Measurements from ENCODE around the gene GPS1.
A peak's percentile ranks its signal among the peaks of the same experiment; 100 is the strongest.

Gene GPS1

GRCh38 chr17:82020572-82021106, 31.1 kb upstream of the GPS1 start:
- peak overlapping the region; percentile 89 for H3K4me2 ChIP-seq (ENCODE audit: low read depth, low read length, poor library complexity, severe bottlenecking)
- no peaks in the 10 kb centered on the region for H4K20me1 ChIP-seq (ENCODE audit: low read depth, low read length)
- peaks cover 25% of the 10 kb centered on the region for H3K79me2 ChIP-seq (ENCODE audit: insufficient read depth, low read length)
- TF ChIP-seq CTCF (IDR thresholded peaks at IDR 0.05; ENCODE audit: insufficient read depth, low read length, poor library complexity, severe bottlenecking), result no peak
- TF ChIP-seq EZH2phosphoT487 (conservative IDR thresholded peaks at IDR 0.05; ENCODE audit: low read length), result no peak
- peak overlapping the region; percentile 73 for H3K27ac ChIP-seq (ENCODE audit: low read depth, low read length)
- peak overlapping the region; percentile 97 for H3K4me3 ChIP-seq (ENCODE audit: insufficient read depth, low read length, poor library complexity, severe bottlenecking)
- H3K9me3 ChIP-seq (ENCODE audit: insufficient read depth, low read length), result no peaks in the 10 kb centered on the region
- H3K9me2 ChIP-seq (replicated peaks; ENCODE audit: insufficient read depth, low read length), result no peaks in the 10 kb centered on the region
- peak overlapping the region; percentile 99 for H3K9ac ChIP-seq (ENCODE audit: low read length)
- no peaks in the 10 kb centered on the region for H3K27me3 ChIP-seq (ENCODE audit: low read length)
- H3F3A ChIP-seq (ENCODE audit: insufficient read depth), result 0 out of 2 replicates have a peak, but pooled peaks cover 6% of the 10 kb centered on the region
- no peak overlapping the region for H2AFZ ChIP-seq (ENCODE audit: low read depth, low read length, severe bottlenecking)
- no peaks in the 10 kb centered on the region for H3K36me3 ChIP-seq (ENCODE audit: low read length)

- H3K9ac ChIP-seq (ENCODE audit: low read length), result peak overlapping the region; percentile 99
- H3K4me2 ChIP-seq (ENCODE audit: low read depth, low read length, poor library complexity, severe bottlenecking), result peak overlapping the region; percentile 89
- peak overlapping the region; percentile 97 for H3K4me3 ChIP-seq (ENCODE audit: insufficient read depth, low read length, poor library complexity, severe bottlenecking)
- H3K27ac ChIP-seq (ENCODE audit: low read depth, low read length), result peak overlapping the region; percentile 73
- no peak overlapping the region for H2AFZ ChIP-seq (ENCODE audit: low read depth, low read length, severe bottlenecking)
- H3F3A ChIP-seq (ENCODE audit: insufficient read depth), result 0 out of 2 replicates have a peak, but pooled peaks cover 6% of the 10 kb centered on the region
- TF ChIP-seq EZH2phosphoT487 (conservative IDR thresholded peaks at IDR 0.05; ENCODE audit: low read length) (no peak), CTCF (IDR thresholded peaks at IDR 0.05; ENCODE audit: insufficient read depth, low read length, poor library complexity, severe bottlenecking) (peak; percentile 66)
- H3K79me2 ChIP-seq (ENCODE audit: insufficient read depth, low read length), result peaks cover 25% of the 10 kb centered on the region
- H4K20me1 ChIP-seq (ENCODE audit: low read depth, low read length), result no peaks in the 10 kb centered on the region
- H3K27me3 ChIP-seq (ENCODE audit: low read length), result no peaks in the 10 kb centered on the region
- H3K36me3 ChIP-seq (ENCODE audit: low read length), result no peaks in the 10 kb centered on the region
- H3K9me2 ChIP-seq (replicated peaks; ENCODE audit: insufficient read depth, low read length), result no peaks in the 10 kb centered on the region
- H3K9me3 ChIP-seq (ENCODE audit: insufficient read depth, low read length), result no peaks in the 10 kb centered on the region
Observed at GRCh38 chr17:82021107-82021899, 30.4 kb upstream of the GPS1 start.

GRCh38 chr17:82021900-82022309, 29.8 kb upstream of the GPS1 start:
- TF ChIP-seq EZH2phosphoT487 (conservative IDR thresholded peaks at IDR 0.05; ENCODE audit: low read length) (no peak), CTCF (IDR thresholded peaks at IDR 0.05; ENCODE audit: insufficient read depth, low read length, poor library complexity, severe bottlenecking) (no peak)
- peak overlapping the region; percentile 73 for H3K27ac ChIP-seq (ENCODE audit: low read depth, low read length)

More at GRCh38 chr17:82021900-82022309, 29.8 kb upstream of the GPS1 start:
- no peaks in the 10 kb centered on the region for H3K9me3 ChIP-seq (ENCODE audit: insufficient read depth, low read length)
- H3K4me2 ChIP-seq (ENCODE audit: low read depth, low read length, poor library complexity, severe bottlenecking), result peak overlapping the region; percentile 89
- H3K4me3 ChIP-seq (ENCODE audit: insufficient read depth, low read length, poor library complexity, severe bottlenecking), result peak overlapping the region; percentile 97
- no peaks in the 10 kb centered on the region for H3K9me2 ChIP-seq (replicated peaks; ENCODE audit: insufficient read depth, low read length)
- 0 out of 2 replicates have a peak, but pooled peaks cover 6% of the 10 kb centered on the region for H3F3A ChIP-seq (ENCODE audit: insufficient read depth)
- H3K36me3 ChIP-seq (ENCODE audit: low read length), result no peaks in the 10 kb centered on the region
- peaks cover 25% of the 10 kb centered on the region for H3K79me2 ChIP-seq (ENCODE audit: insufficient read depth, low read length)
- no peaks in the 10 kb centered on the region for H4K20me1 ChIP-seq (ENCODE audit: low read depth, low read length)
- H3K9ac ChIP-seq (ENCODE audit: low read length), result peak overlapping the region; percentile 99
- no peaks in the 10 kb centered on the region for H3K27me3 ChIP-seq (ENCODE audit: low read length)
- H2AFZ ChIP-seq (ENCODE audit: low read depth, low read length, severe bottlenecking), result no peak overlapping the region
